Astrocyte (in vitro differentiated cells and primary cell): ENCODE measurements around the gene SLC2A13. TPM values are rescaled to one million over a fixed set of nuclear protein-coding genes. Genes with fewer than 3 reads are reported as not detected.

ENCODE experiments used
- DNase-seq: peaks from one replicate; pipeline ENCODE4 v3.0.0-alpha.2; 2010; ENCODE audit warnings: low read depth
- FAIRE-seq: peaks from 2 replicates; lab custom pipeline; 2011; peaks lifted over from hg19 to GRCh38; lab: Jason Lieb, UNC
- H2AFZ ChIP-seq: 2 replicates; pipeline ENCODE4 v1.6.0; 2012; ENCODE audit warnings: low read depth, low read length, inconsistent platforms
- H3K27ac ChIP-seq: 2 replicates; pipeline ENCODE4 v1.5.1; 2011; ENCODE audit warnings: low read depth, low read length, inconsistent platforms
- H3K27me3 ChIP-seq: 2 replicates; pipeline ENCODE4 v1.6.0; 2011; ENCODE audit warnings: low read length, inconsistent platforms; ENCODE audit not compliant: insufficient read depth
- H3K36me3 ChIP-seq: 2 replicates; pipeline ENCODE4 v1.5.1; 2011; ENCODE audit warnings: low read length, inconsistent platforms; ENCODE audit not compliant: insufficient read depth
- H3K4me1 ChIP-seq: 2 replicates; pipeline ENCODE4 v1.5.1; 2011; ENCODE audit warnings: low read length, inconsistent platforms; ENCODE audit not compliant: insufficient read depth
- H3K4me2 ChIP-seq: 2 replicates; pipeline ENCODE4 v1.6.0; 2012; ENCODE audit warnings: low read length, inconsistent platforms
- H3K4me3 ChIP-seq: 2 replicates; pipeline ENCODE4 v1.5.1; 2011; ENCODE audit warnings: low read depth, mild to moderate bottlenecking, low read length, inconsistent platforms; ENCODE audit not compliant: insufficient read depth
- H3K79me2 ChIP-seq: 2 replicates; pipeline ENCODE4 v1.6.0; 2012; ENCODE audit warnings: mild to moderate bottlenecking, low read length, inconsistent platforms; ENCODE audit not compliant: insufficient read depth
- H3K9ac ChIP-seq: 2 replicates; pipeline ENCODE4 v1.6.0; 2012; ENCODE audit warnings: mild to moderate bottlenecking, low read length, inconsistent platforms
- H3K9me3 ChIP-seq: 2 replicates; pipeline ENCODE4 v1.5.1; 2012; ENCODE audit warnings: low read depth, mild to moderate bottlenecking, low read length, inconsistent platforms; ENCODE audit not compliant: insufficient read depth
- H4K20me1 ChIP-seq: 2 replicates; pipeline ENCODE4 v1.6.0; 2012; ENCODE audit warnings: low read length, inconsistent platforms; ENCODE audit not compliant: insufficient read depth
- H3K27ac Mint-ChIP-seq: one replicate; pipeline ENCODE4 v1.8.0; 2021; ENCODE audit warnings: mild to moderate bottlenecking, mixed read lengths; ENCODE audit not compliant: unreplicated experiment
- H3K27me3 Mint-ChIP-seq: one replicate; pipeline ENCODE4 v1.8.0; 2021; ENCODE audit warnings: low read depth, mixed read lengths; ENCODE audit not compliant: unreplicated experiment
- H3K36me3 Mint-ChIP-seq: one replicate; pipeline ENCODE4 v1.8.0; 2021; ENCODE audit warnings: low read depth, mixed read lengths; ENCODE audit not compliant: unreplicated experiment
- H3K4me1 Mint-ChIP-seq: one replicate; pipeline ENCODE4 v1.8.0; 2021; ENCODE audit warnings: low read depth, mixed read lengths; ENCODE audit not compliant: unreplicated experiment
- H3K4me3 Mint-ChIP-seq: one replicate; pipeline ENCODE4 v1.8.0; 2021; ENCODE audit warnings: mild to moderate bottlenecking, moderate library complexity, mixed read lengths; ENCODE audit not compliant: unreplicated experiment
- H3K9me3 Mint-ChIP-seq: one replicate; pipeline ENCODE4 v1.8.0; 2021; ENCODE audit warnings: mild to moderate bottlenecking, mixed read lengths; ENCODE audit not compliant: unreplicated experiment
- EZH2 ChIP-seq: IDR thresholded peaks from 2 replicates; pipeline ENCODE4 v1.6.1; 2012; ENCODE audit warnings: mild to moderate bottlenecking, low read length, inconsistent platforms; ENCODE audit not compliant: insufficient read depth
- total RNA-seq: library from RNA; stranded (reverse); gene quantifications from 2 replicates; pipeline ENCODE4 v1.2.1, GENCODE V29; 2021
- TF ChIP-seq, protein P1 (sequence below): IDR thresholded peaks from 2 replicates; pipeline ENCODE4 v1.5.1; 2011; ENCODE audit warnings: low read depth, mild to moderate bottlenecking, inconsistent platforms, low read length, moderate library complexity; ENCODE audit not compliant: insufficient read depth

Gene SLC2A13
- total RNA-seq, 1 donor from 2014 or later = 10.2 TPM

DNA sequence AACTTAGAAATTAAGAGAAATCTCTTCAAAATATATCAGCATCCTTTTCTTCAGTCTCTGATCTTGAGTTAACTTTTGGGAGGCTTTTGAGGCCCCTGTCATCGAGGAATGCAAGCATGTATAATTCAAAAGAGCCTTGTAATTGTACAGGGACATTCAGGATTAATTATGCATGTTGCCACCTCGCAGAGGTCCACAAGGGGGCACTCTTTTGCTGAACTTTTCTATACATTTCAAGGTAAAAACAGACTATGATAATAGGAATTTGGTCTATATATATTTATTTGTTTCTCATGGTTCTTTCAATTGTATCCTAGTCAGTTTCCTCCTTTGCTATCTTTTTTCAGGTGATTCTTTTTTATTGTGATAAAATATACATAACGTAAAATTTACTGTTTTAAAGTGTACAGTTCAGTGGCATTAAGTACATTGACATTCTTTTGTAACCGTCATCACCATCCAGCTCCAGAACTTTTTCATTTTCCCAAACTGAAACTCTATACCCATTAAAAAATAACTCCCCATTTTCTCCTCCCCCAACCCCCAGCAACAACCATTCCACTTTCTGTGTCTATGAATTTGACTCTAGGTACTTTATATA lies 47.0 kb upstream of the SLC2A13 start:
- H3K4me3 ChIP-seq = no peak overlapping the region
- TF ChIP-seq EZH2 = no peak
- TF ChIP-seq, protein P1, sequence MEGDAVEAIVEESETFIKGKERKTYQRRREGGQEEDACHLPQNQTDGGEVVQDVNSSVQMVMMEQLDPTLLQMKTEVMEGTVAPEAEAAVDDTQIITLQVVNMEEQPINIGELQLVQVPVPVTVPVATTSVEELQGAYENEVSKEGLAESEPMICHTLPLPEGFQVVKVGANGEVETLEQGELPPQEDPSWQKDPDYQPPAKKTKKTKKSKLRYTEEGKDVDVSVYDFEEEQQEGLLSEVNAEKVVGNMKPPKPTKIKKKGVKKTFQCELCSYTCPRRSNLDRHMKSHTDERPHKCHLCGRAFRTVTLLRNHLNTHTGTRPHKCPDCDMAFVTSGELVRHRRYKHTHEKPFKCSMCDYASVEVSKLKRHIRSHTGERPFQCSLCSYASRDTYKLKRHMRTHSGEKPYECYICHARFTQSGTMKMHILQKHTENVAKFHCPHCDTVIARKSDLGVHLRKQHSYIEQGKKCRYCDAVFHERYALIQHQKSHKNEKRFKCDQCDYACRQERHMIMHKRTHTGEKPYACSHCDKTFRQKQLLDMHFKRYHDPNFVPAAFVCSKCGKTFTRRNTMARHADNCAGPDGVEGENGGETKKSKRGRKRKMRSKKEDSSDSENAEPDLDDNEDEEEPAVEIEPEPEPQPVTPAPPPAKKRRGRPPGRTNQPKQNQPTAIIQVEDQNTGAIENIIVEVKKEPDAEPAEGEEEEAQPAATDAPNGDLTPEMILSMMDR = peak; percentile 88
- H3K9ac ChIP-seq = no peak overlapping the region
- no peaks in the 10 kb centered on the region for H3K27me3 ChIP-seq
- Mint-ChIP-seq H3K27me3 (no peaks in the 10 kb centered on the region), H3K4me1 (no peaks in the 10 kb centered on the region), H3K4me3 (no peak overlapping the region), H3K36me3 (no peaks in the 10 kb centered on the region), H3K9me3 (no peaks in the 10 kb centered on the region), H3K27ac (no peak overlapping the region)
- no peak overlapping the region for H3K27ac ChIP-seq
- H3K36me3 ChIP-seq = no peaks in the 10 kb centered on the region
- no peaks in the 10 kb centered on the region for H3K79me2 ChIP-seq
- no peaks in the 10 kb centered on the region for H3K9me3 ChIP-seq
- FAIRE-seq (no peak), DNase-seq (peak; percentile 1)
- H3K4me1 ChIP-seq = no peaks in the 10 kb centered on the region
- no peak overlapping the region for H3K4me2 ChIP-seq
- no peaks in the 10 kb centered on the region for H4K20me1 ChIP-seq
- no peak overlapping the region for H2AFZ ChIP-seq

GRCh38 chr12:40149673-40150260 lies 43.9 kb upstream of the SLC2A13 start:
- no peak for FAIRE-seq
- H3K9ac ChIP-seq = no peak overlapping the region
- DNase-seq = no peak
- H3K4me1 Mint-ChIP-seq = no peaks in the 10 kb centered on the region
- no peaks in the 10 kb centered on the region for H3K36me3 ChIP-seq
- H3K4me2 ChIP-seq = no peak overlapping the region
- no peaks in the 10 kb centered on the region for H3K27me3 ChIP-seq
- H2AFZ ChIP-seq = no peak overlapping the region
- no peak overlapping the region for H3K27ac ChIP-seq
- H3K9me3 Mint-ChIP-seq = no peaks in the 10 kb centered on the region
- no peaks in the 10 kb centered on the region for H3K27me3 Mint-ChIP-seq
- H3K4me3 Mint-ChIP-seq = no peak overlapping the region
- no peak overlapping the region for H3K4me3 ChIP-seq
- no peaks in the 10 kb centered on the region for H3K9me3 ChIP-seq
- no peaks in the 10 kb centered on the region for H4K20me1 ChIP-seq
- no peak overlapping the region for H3K27ac Mint-ChIP-seq
- H3K4me1 ChIP-seq = no peaks in the 10 kb centered on the region
- no peaks in the 10 kb centered on the region for H3K36me3 Mint-ChIP-seq
- no peaks in the 10 kb centered on the region for H3K79me2 ChIP-seq
- no peak for TF ChIP-seq EZH2
- TF ChIP-seq, protein P1 = no peak
